Colonic mucosa (tissue), 4 donors: Measurements from ENCODE around the gene SIGLEC6. TPM values are rescaled to one million over a fixed set of nuclear protein-coding genes. Genes with fewer than 3 reads are reported as not detected.

ENCODE experiments used
- DNase-seq: peaks from one replicate; pipeline ENCODE4 v3.0.0-alpha.2; 2020
- H3K27ac ChIP-seq: fragments of 200-600 bp; one replicate; pipeline ENCODE4 v1.8.0; 2021
- H3K27me3 ChIP-seq: fragments of 200-600 bp; one replicate; pipeline ENCODE4 v1.8.0; 2021
- H3K36me3 ChIP-seq: fragments of 200-600 bp; one replicate; pipeline ENCODE4 v1.8.0; 2021
- H3K4me1 ChIP-seq: fragments of 200-600 bp; one replicate; pipeline ENCODE4 v1.8.0; 2021; ENCODE audit warnings: mild to moderate bottlenecking
- H3K4me3 ChIP-seq: fragments of 200-600 bp; one replicate; pipeline ENCODE4 v1.8.0; 2021
- H3K9ac ChIP-seq, 2 donors: one replicate each; pipeline ENCODE4 v1.7.0; 2013; ENCODE audit warnings: control low read depth in 2 of 2, low read depth in 2 of 2, low read length in 2 of 2
- H3K9me3 ChIP-seq: fragments of 200-600 bp; one replicate; pipeline ENCODE4 v1.8.0; 2021
- intact Hi-C: fragments of 100-400 bp; cut with DNase I; formaldehyde crosslinking; loops from one replicate; pipeline ENCODE4 v1.14.1; 2022
- total RNA-seq, 2 donors: library from RNA; stranded (reverse); fragmentation: NEBNext Ultra II Directional in 1 of 2; extraction: Animal tissue kit (Norgen Biotek cat#: 25700) in 1 of 2; gene quantifications; one replicate each; pipeline ENCODE4 v1.2.1, GENCODE V29; 2021
- TF ChIP-seq, protein P1 (sequence below): fragments of 200-600 bp; IDR thresholded peaks from one replicate; pipeline ENCODE4 v1.8.0; 2022; ENCODE audit warnings: antibody characterized with exemption, mild to moderate bottlenecking
- donor health status: healthy.
- donor health status: DM: no; HTN: no; CAD: no.
- donor health status: DM: no; HTN: no; CAD: no.

SIGLEC6 gene
- total RNA-seq, 2 donors from 2014 or later, result 0.98 to 1.9 TPM

- intact Hi-C loops, result no loop called here
- no peak overlapping the region for H3K27ac ChIP-seq
- no peaks in the 10 kb centered on the region for H3K36me3 ChIP-seq
- H3K27me3 ChIP-seq, result no peaks in the 10 kb centered on the region
- no peak for DNase-seq
- H3K4me1 ChIP-seq, result no peaks in the 10 kb centered on the region
- H3K4me3 ChIP-seq, result no peak overlapping the region
- no peaks in the 10 kb centered on the region for H3K9me3 ChIP-seq
- TF ChIP-seq, protein P1, sequence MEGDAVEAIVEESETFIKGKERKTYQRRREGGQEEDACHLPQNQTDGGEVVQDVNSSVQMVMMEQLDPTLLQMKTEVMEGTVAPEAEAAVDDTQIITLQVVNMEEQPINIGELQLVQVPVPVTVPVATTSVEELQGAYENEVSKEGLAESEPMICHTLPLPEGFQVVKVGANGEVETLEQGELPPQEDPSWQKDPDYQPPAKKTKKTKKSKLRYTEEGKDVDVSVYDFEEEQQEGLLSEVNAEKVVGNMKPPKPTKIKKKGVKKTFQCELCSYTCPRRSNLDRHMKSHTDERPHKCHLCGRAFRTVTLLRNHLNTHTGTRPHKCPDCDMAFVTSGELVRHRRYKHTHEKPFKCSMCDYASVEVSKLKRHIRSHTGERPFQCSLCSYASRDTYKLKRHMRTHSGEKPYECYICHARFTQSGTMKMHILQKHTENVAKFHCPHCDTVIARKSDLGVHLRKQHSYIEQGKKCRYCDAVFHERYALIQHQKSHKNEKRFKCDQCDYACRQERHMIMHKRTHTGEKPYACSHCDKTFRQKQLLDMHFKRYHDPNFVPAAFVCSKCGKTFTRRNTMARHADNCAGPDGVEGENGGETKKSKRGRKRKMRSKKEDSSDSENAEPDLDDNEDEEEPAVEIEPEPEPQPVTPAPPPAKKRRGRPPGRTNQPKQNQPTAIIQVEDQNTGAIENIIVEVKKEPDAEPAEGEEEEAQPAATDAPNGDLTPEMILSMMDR, result no peak
- no peak overlapping the region for H3K9ac ChIP-seq
Observed at GRCh38 chr19:51508059-51508733, 23.3 kb downstream of the SIGLEC6 start.

DNA sequence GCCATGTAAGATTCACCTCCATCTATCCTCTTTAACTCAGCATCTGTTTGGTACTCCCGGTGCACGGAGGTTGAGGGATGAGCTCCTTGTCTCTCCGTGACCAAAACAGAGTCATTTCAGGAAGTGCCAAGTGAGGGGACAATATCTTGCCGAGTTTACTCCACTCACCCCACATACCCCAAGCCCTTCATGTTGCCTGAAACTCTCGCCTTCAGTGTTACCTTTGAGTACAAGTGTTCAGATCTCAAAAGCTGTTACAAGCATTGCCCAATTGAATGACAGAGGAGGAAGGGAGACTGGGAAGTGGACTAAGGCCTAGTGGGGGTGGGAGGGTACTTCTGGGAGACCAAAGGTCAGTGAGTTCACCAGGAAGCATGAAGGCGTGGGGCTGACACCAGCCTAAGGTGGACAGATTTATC, 23.8 kb downstream of the SIGLEC6 start:
- no peaks in the 10 kb centered on the region for H3K4me1 ChIP-seq
- no peaks in the 10 kb centered on the region for H3K9me3 ChIP-seq
- no peak for DNase-seq
- intact Hi-C loops, result no loop called here
- H3K4me3 ChIP-seq, result no peak overlapping the region
- TF ChIP-seq, protein P1, result no peak
- H3K27ac ChIP-seq, result no peak overlapping the region
- H3K27me3 ChIP-seq, result no peaks in the 10 kb centered on the region
- no peaks in the 10 kb centered on the region for H3K36me3 ChIP-seq
- no peak overlapping the region for H3K9ac ChIP-seq

GRCh38 chr19:51507192-51507591, 24.3 kb downstream of the SIGLEC6 start:
- Histone ChIP-seq H3K36me3 (no peaks in the 10 kb centered on the region), H3K27me3 (no peaks in the 10 kb centered on the region), H3K4me1 (no peaks in the 10 kb centered on the region), H3K4me3 (no peak overlapping the region), H3K27ac (no peak overlapping the region), H3K9me3 (no peaks in the 10 kb centered on the region), H3K9ac (no peak overlapping the region)
- intact Hi-C loops, result no loop called here
- TF ChIP-seq, protein P1, result no peak
- DNase-seq, result no peak

DNA sequence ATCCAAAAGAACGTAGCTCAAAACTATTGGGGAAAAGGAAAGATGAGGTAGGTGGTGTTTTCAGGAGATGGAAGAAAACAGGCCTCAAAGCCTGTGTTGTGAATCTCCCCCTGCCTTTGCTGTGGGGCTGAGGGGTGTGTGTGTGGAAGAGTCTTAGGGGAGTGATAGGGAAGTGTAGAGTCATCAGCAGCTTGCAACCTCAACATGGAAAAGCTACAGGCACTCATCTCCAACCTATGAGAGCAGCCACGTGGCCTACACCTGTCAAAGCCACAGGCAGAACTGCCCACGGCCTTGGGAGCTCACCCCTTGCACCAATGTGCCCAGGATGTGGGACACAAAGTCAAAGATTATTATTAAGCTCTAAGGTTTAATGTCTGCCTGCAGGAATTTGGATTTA, 25.6 kb downstream of the SIGLEC6 start:
- Histone ChIP-seq H3K27ac (no peak overlapping the region), H3K27me3 (no peaks in the 10 kb centered on the region), H3K36me3 (no peaks in the 10 kb centered on the region), H3K9ac (no peak overlapping the region), H3K4me1 (no peaks in the 10 kb centered on the region), H3K9me3 (no peaks in the 10 kb centered on the region), H3K4me3 (no peak overlapping the region)
- intact Hi-C loops, result no loop called here
- DNase-seq, result no peak
- TF ChIP-seq, protein P1, result no peak

- Histone ChIP-seq H3K9ac (no peak overlapping the region), H3K27me3 (no peaks in the 10 kb centered on the region), H3K27ac (no peak overlapping the region), H3K9me3 (no peaks in the 10 kb centered on the region), H3K4me1 (no peaks in the 10 kb centered on the region), H3K36me3 (no peaks in the 10 kb centered on the region), H3K4me3 (no peak overlapping the region)
- TF ChIP-seq, protein P1, result no peak
- intact Hi-C loops, result no loop called here
- no peak for DNase-seq
Observed at GRCh38 chr19:51503896-51504295, 27.6 kb downstream of the SIGLEC6 start.
